HEK293T (cell line): Measurements from ENCODE around the gene PROM2.

Experiments used
- ARNT ChIP-seq: fragments of 450-650 bp; IDR thresholded peaks from 2 replicates; pipeline ENCODE4 v1.6.1; 2017; ENCODE audit warnings: mild to moderate bottlenecking
- BHLHE40 ChIP-seq: fragments of 450-650 bp; IDR thresholded peaks from 2 replicates; pipeline ENCODE4 v1.6.1; 2016; ENCODE audit warnings: mild to moderate bottlenecking, moderate library complexity, borderline replicate concordance
- CTBP1 ChIP-seq: fragments of 450-650 bp; IDR thresholded peaks from 2 replicates; pipeline ENCODE4 v1.6.1; 2016; ENCODE audit warnings: borderline replicate concordance
- FOXA1 ChIP-seq: fragments of 450-650 bp; IDR thresholded peaks from 2 replicates; pipeline ENCODE4 v1.6.1; 2016; ENCODE audit warnings: mild to moderate bottlenecking
- FOXK2 ChIP-seq: fragments of 450-650 bp; IDR thresholded peaks from 2 replicates; pipeline ENCODE4 v1.6.1; 2016; ENCODE audit warnings: mild to moderate bottlenecking
- FOXM1 ChIP-seq: fragments of 450-650 bp; IDR thresholded peaks from 2 replicates; pipeline ENCODE4 v1.6.1; 2017; ENCODE audit warnings: mild to moderate bottlenecking, borderline replicate concordance
- HDGF ChIP-seq: fragments of 450-650 bp; IDR thresholded peaks from 2 replicates; pipeline ENCODE4 v1.6.1; 2017; ENCODE audit warnings: antibody characterized with exemption, borderline replicate concordance
- NFRKB ChIP-seq: fragments of 450-650 bp; IDR thresholded peaks from 2 replicates; pipeline ENCODE4 v1.6.1; 2016; ENCODE audit warnings: mild to moderate bottlenecking, moderate library complexity
- SP1 ChIP-seq: fragments of 450-650 bp; IDR thresholded peaks from 2 replicates; pipeline ENCODE4 v1.6.1; 2017
- SUZ12 ChIP-seq: fragments of 450-650 bp; IDR thresholded peaks from 2 replicates; pipeline ENCODE4 v1.6.1; 2016; ENCODE audit warnings: mild to moderate bottlenecking
- TARDBP ChIP-seq: fragments of 450-650 bp; IDR thresholded peaks from 2 replicates; pipeline ENCODE4 v1.6.1; 2016
- TF ChIP-seq, protein P1 (sequence below): fragments of 450-650 bp; IDR thresholded peaks from 2 replicates; pipeline ENCODE4 v1.6.1; 2016

GRCh38 chr2:95336406-95336805 lies 62.2 kb downstream of the PROM2 start:
- TF ChIP-seq SP1 = no peak
- no peak for TF ChIP-seq CTBP1
- no peak for TF ChIP-seq FOXA1
- no peak for TF ChIP-seq FOXK2
- TF ChIP-seq, protein P1, sequence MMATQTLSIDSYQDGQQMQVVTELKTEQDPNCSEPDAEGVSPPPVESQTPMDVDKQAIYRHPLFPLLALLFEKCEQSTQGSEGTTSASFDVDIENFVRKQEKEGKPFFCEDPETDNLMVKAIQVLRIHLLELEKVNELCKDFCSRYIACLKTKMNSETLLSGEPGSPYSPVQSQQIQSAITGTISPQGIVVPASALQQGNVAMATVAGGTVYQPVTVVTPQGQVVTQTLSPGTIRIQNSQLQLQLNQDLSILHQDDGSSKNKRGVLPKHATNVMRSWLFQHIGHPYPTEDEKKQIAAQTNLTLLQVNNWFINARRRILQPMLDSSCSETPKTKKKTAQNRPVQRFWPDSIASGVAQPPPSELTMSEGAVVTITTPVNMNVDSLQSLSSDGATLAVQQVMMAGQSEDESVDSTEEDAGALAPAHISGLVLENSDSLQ = no peak
- TF ChIP-seq TARDBP = no peak
- TF ChIP-seq HDGF = no peak
- no peak for TF ChIP-seq SUZ12
- no peak for TF ChIP-seq BHLHE40
- no peak for TF ChIP-seq FOXM1
- no peak for TF ChIP-seq NFRKB
- TF ChIP-seq ARNT = no peak
